LNCaP clone FGC (cell line): ENCODE data around the gene AATK.

ENCODE experiments used
- DNase-seq: peaks from one replicate; pipeline ENCODE4 v3.0.0-alpha.2; 2011; ENCODE audit warnings: low read depth
- H3K4me3 ChIP-seq: 2 replicates; pipeline ENCODE4 v1.5.1; 2011; ENCODE audit warnings: mild to moderate bottlenecking, low read depth, low read length, control low read depth
- CTCF ChIP-seq: IDR thresholded peaks from 2 replicates; pipeline ENCODE4 v1.5.1; 2012; ENCODE audit warnings: mild to moderate bottlenecking; ENCODE audit not compliant: control insufficient read depth, insufficient read depth; ENCODE audit errors: extremely low read depth

The AATK gene

GRCh38 chr17:81162491-81162890, 3.5 kb downstream of the AATK start:
- no peak overlapping the region for H3K4me3 ChIP-seq
- TF ChIP-seq CTCF: no peak
- DNase-seq: no peak

- no peak overlapping the region for H3K4me3 ChIP-seq
- TF ChIP-seq CTCF: no peak
- DNase-seq: no peak
Observed at GRCh38 chr17:81161972-81162371, 4.0 kb downstream of the AATK start.

GRCh38 chr17:81161536-81161935, 4.5 kb downstream of the AATK start:
- no peak for TF ChIP-seq CTCF
- no peak overlapping the region for H3K4me3 ChIP-seq
- no peak for DNase-seq

GRCh38 chr17:81160747-81161453, 5.1 kb downstream of the AATK start:
- DNase-seq: no peak
- no peak for TF ChIP-seq CTCF
- H3K4me3 ChIP-seq: no peak overlapping the region

- no peak for DNase-seq
- H3K4me3 ChIP-seq: no peak overlapping the region
- TF ChIP-seq CTCF: no peak
Observed at GRCh38 chr17:81160306-81160705, 5.7 kb downstream of the AATK start.

- no peak overlapping the region for H3K4me3 ChIP-seq
- no peak for TF ChIP-seq CTCF
- no peak for DNase-seq
Observed at GRCh38 chr17:81159611-81160265, 6.3 kb downstream of the AATK start.
